Epithelial cell of prostate (primary cell): ENCODE data around the gene NIPAL4.

ENCODE experiments used
- DNase-seq: peaks from one replicate; pipeline ENCODE4 v3.0.0-alpha.2; 2011; ENCODE audit warnings: low read depth, low spot score
- H3K27ac ChIP-seq: fragments of 450-650 bp; 2 replicates; pipeline ENCODE4 v1.5.1; 2017; ENCODE audit warnings: mild to moderate bottlenecking

Gene NIPAL4

GRCh38 chr5:157511651-157512644, 51.9 kb downstream of the NIPAL4 start:
- peak; percentile 70 for DNase-seq
- H3K27ac ChIP-seq, result peak overlapping the region; percentile 48

GRCh38 chr5:157513182-157513581, 53.2 kb downstream of the NIPAL4 start:
- DNase-seq, result no peak
- H3K27ac ChIP-seq, result no peak overlapping the region

- no peak overlapping the region for H3K27ac ChIP-seq
- DNase-seq, result no peak
Measured at GRCh38 chr5:157514974-157515373, 55.0 kb downstream of the NIPAL4 start.

GRCh38 chr5:157516006-157516405, 56.0 kb downstream of the NIPAL4 start:
- no peak overlapping the region for H3K27ac ChIP-seq

GRCh38 chr5:157516626-157517325, 56.8 kb downstream of the NIPAL4 start:
- no peak overlapping the region for H3K27ac ChIP-seq
- DNase-seq, result no peak

More at GRCh38 chr5:157516006-157516405, 56.0 kb downstream of the NIPAL4 start:
- peak; percentile 41 for DNase-seq

GRCh38 chr5:157518963-157519362, 59.0 kb downstream of the NIPAL4 start:
- DNase-seq, result no peak
- no peak overlapping the region for H3K27ac ChIP-seq

GRCh38 chr5:157519579-157520253, 59.7 kb downstream of the NIPAL4 start:
- DNase-seq, result no peak

GRCh38 chr5:157520911-157521703, 61.1 kb downstream of the NIPAL4 start:
- no peak overlapping the region for H3K27ac ChIP-seq
- no peak for DNase-seq

More at GRCh38 chr5:157519579-157520253, 59.7 kb downstream of the NIPAL4 start:
- no peak overlapping the region for H3K27ac ChIP-seq

- H3K27ac ChIP-seq, result no peak overlapping the region
- no peak for DNase-seq
Measured at GRCh38 chr5:157521704-157522029, 61.7 kb downstream of the NIPAL4 start.

- no peak overlapping the region for H3K27ac ChIP-seq
- no peak for DNase-seq
Measured at GRCh38 chr5:157523976-157524375, 64.0 kb downstream of the NIPAL4 start.
